CD4-positive, alpha-beta T cell (primary cell): ENCODE data around the gene KIF21A. TPM values are rescaled to one million over a fixed set of nuclear protein-coding genes. Genes with fewer than 3 reads are reported as not detected.

Experiments used
- ATAC-seq: fragments of 200-7000 bp; cut with Tn5 transposase; one replicate; pipeline ENCODE4 v1.10.0; 2022; ENCODE audit warnings: mild to moderate bottlenecking; ENCODE audit not compliant: poor library complexity
- CTCF ChIA-PET: fragments of 350-600 bp; sonication (Branson Sonifier 250); formaldehyde crosslinking; loops from one replicate; lab custom pipeline; 2021; ENCODE audit warnings: antibody characterized with exemption, inconsistent platforms; lab: Charles Lee
- POLR2A ChIA-PET: fragments of 350-600 bp; sonication (Branson Sonifier 250); formaldehyde crosslinking; loops from one replicate; lab custom pipeline; 2021; ENCODE audit warnings: antibody characterized with exemption, inconsistent platforms; lab: Charles Lee
- DNase-seq, 14 experiments: peaks; one replicate each; pipeline ENCODE4 v3.0.0-alpha.2; 2013 to 2020; ENCODE audit warnings: mixed read lengths in 2 of 14
- H3K27ac ChIP-seq, 2 donors: one replicate each; pipeline versions ENCODE4 v1.5.1 to v1.7.0; 2013; ENCODE audit warnings: low read length in 2 of 2, low read depth in 1 of 2, mild to moderate bottlenecking in 1 of 2
- H3K27me3 ChIP-seq, 2 experiments: 1 replicate in 1 of 2; 2 replicates in 1 of 2; pipeline versions ENCODE4 v1.6.1 to v1.7.0; 2013; ENCODE audit warnings: low read length in 2 of 2, control low read depth in 1 of 2, mild to moderate bottlenecking in 1 of 2, moderate library complexity in 1 of 2; ENCODE audit not compliant: insufficient read depth in 2 of 2, control insufficient read depth in 1 of 2
- H3K36me3 ChIP-seq: one replicate; pipeline ENCODE4 v1.6.1; 2013; ENCODE audit warnings: low read length, control low read depth; ENCODE audit not compliant: insufficient read depth
- H3K4me1 ChIP-seq: one replicate; pipeline ENCODE4 v1.6.1; 2013; ENCODE audit warnings: low read length, control low read depth; ENCODE audit not compliant: insufficient read depth
- H3K4me3 ChIP-seq: one replicate; pipeline ENCODE4 v1.5.1; 2013; ENCODE audit warnings: mild to moderate bottlenecking, low read length, moderate library complexity
- H3K9me3 ChIP-seq, 2 experiments: 1 replicate in 1 of 2; 2 replicates in 1 of 2; pipeline versions ENCODE4 v1.6.1 to v1.7.0; 2013; ENCODE audit warnings: low read length in 2 of 2, mild to moderate bottlenecking in 2 of 2, control low read depth in 1 of 2, moderate library complexity in 1 of 2; ENCODE audit not compliant: control insufficient read depth in 1 of 2, insufficient read depth in 1 of 2
- H3K27ac Mint-ChIP-seq: one replicate; pipeline ENCODE4 v1.8.0; 2020; ENCODE audit warnings: mixed read lengths
- H3K27me3 Mint-ChIP-seq: one replicate; pipeline ENCODE4 v1.8.0; 2021; ENCODE audit warnings: mixed read lengths
- H3K36me3 Mint-ChIP-seq: one replicate; pipeline ENCODE4 v1.8.0; 2021; ENCODE audit warnings: low read depth, mixed read lengths
- H3K4me1 Mint-ChIP-seq: one replicate; pipeline ENCODE4 v1.8.0; 2021; ENCODE audit warnings: low read depth, mixed read lengths
- H3K4me3 Mint-ChIP-seq: one replicate; pipeline ENCODE4 v1.8.0; 2020; ENCODE audit warnings: mild to moderate bottlenecking, mixed read lengths
- H3K9me3 Mint-ChIP-seq: one replicate; pipeline ENCODE4 v1.8.0; 2020; ENCODE audit warnings: mixed read lengths
- intact Hi-C, 2 experiments: fragments of 100-400 bp; cut with DNase I in 1 of 2; cut with micrococcal nuclease in 1 of 2; formaldehyde crosslinking; loops; one replicate each; pipeline versions ENCODE4 v1.15.1 to v1.9.0; 2023 to 2025; cut with DNase I, micrococcal nuclease
- total RNA-seq, 174 experiments: library from RNA in 2 of 174; stranded (reverse) in 2 of 174; gene quantifications; one replicate each; pipeline ENCODE4 v1.2.3 and lab custom pipeline; 2021 to 2026
- TF ChIP-seq, protein P1 (sequence below): fragments of 200-600 bp; IDR thresholded peaks from one replicate; pipeline ENCODE4 v1.8.0; 2022; ENCODE audit warnings: antibody characterized with exemption, mild to moderate bottlenecking

Gene KIF21A
- total RNA-seq, 2 experiments from 2014 or later, result 3.2 to 3.4 TPM

GRCh38 chr12:39459027-39459434 is 16.1 kb upstream of the KIF21A start:
- H3K27ac ChIP-seq, result no peak overlapping the region
- Mint-ChIP-seq H3K4me3 (no peak overlapping the region), H3K36me3 (no peaks in the 10 kb centered on the region), H3K27ac (no peak overlapping the region), H3K9me3 (no peaks in the 10 kb centered on the region), H3K27me3 (peaks cover 1% of the 10 kb centered on the region), H3K4me1 (no peaks in the 10 kb centered on the region)
- H3K4me1 ChIP-seq, result no peaks in the 10 kb centered on the region
- no peaks in the 10 kb centered on the region for H3K9me3 ChIP-seq
- no peaks in the 10 kb centered on the region for H3K36me3 ChIP-seq
- no peak overlapping the region for H3K4me3 ChIP-seq
- ChIA-PET POLR2A (no interaction called here), CTCF (no interaction called here)
- TF ChIP-seq, protein P1, sequence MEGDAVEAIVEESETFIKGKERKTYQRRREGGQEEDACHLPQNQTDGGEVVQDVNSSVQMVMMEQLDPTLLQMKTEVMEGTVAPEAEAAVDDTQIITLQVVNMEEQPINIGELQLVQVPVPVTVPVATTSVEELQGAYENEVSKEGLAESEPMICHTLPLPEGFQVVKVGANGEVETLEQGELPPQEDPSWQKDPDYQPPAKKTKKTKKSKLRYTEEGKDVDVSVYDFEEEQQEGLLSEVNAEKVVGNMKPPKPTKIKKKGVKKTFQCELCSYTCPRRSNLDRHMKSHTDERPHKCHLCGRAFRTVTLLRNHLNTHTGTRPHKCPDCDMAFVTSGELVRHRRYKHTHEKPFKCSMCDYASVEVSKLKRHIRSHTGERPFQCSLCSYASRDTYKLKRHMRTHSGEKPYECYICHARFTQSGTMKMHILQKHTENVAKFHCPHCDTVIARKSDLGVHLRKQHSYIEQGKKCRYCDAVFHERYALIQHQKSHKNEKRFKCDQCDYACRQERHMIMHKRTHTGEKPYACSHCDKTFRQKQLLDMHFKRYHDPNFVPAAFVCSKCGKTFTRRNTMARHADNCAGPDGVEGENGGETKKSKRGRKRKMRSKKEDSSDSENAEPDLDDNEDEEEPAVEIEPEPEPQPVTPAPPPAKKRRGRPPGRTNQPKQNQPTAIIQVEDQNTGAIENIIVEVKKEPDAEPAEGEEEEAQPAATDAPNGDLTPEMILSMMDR, result no peak
- intact Hi-C loops, result no loop called here
- no peak for DNase-seq
- ATAC-seq, result no peak
- H3K27me3 ChIP-seq, result no peaks in the 10 kb centered on the region

DNA sequence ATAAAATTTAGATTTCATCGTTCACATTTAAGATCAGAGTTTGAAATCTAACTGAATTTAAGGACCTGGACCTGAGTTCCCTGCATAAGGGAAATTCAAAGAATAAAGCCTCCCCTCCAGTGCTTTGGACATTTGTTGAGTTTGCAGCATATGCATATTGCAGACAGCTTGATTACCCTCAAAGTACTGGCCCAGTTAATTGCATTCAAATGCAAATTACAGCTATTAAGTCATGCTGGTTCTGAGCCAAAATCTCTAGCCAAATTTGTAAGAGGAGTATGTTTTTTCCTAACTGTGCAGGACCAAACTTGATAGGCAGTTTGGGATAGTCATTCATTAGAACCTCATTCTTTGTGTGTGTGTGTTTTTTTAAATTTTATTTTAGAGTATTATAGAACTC is 9.1 kb upstream of the KIF21A start:
- Mint-ChIP-seq H3K4me3 (no peak overlapping the region), H3K36me3 (no peaks in the 10 kb centered on the region), H3K27me3 (peaks cover 4% of the 10 kb centered on the region), H3K4me1 (no peaks in the 10 kb centered on the region), H3K27ac (no peak overlapping the region), H3K9me3 (no peaks in the 10 kb centered on the region)
- Histone ChIP-seq H3K9me3 (no peaks in the 10 kb centered on the region), H3K27ac (no peak overlapping the region), H3K27me3 (no peaks in the 10 kb centered on the region), H3K4me3 (no peak overlapping the region), H3K36me3 (no peaks in the 10 kb centered on the region), H3K4me1 (no peaks in the 10 kb centered on the region)
- ATAC-seq (no peak), DNase-seq (no peak)
- intact Hi-C loops, result no loop called here
- TF ChIP-seq, protein P1, result no peak
- ChIA-PET CTCF (interaction anchor here (1.8 kb wide), 1 partner anchor 8 kb away, joined by 4 read pairs; no protein-coding TSS in a partner anchor), POLR2A (no interaction called here)

DNA sequence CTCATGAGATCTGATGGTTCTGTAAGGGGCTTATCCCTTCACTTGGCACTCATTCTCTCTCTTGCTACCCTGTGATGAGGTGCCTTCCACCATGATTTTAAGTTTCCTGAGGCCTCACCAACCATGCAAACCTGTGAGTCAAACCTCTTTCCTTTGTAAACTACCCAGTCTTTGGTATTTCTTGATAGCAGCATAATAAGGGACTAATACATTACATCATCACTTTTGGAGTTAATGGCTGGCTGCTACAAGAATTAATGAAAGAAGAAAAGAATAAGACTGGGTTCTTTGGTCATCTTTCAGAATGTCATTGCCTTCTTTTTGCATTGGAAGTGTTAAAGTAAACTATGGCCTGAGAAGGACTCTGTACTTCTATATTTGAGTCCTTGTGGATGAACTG is 5.1 kb upstream of the KIF21A start:
- Histone ChIP-seq H3K36me3 (no peaks in the 10 kb centered on the region), H3K4me1 (peaks cover 5% of the 10 kb centered on the region), H3K9me3 (no peaks in the 10 kb centered on the region), H3K4me3 (no peak overlapping the region), H3K27ac (no peak overlapping the region), H3K27me3 (no peaks in the 10 kb centered on the region)
- DNase-seq, result no peak
- no peaks in the 10 kb centered on the region for H3K9me3 Mint-ChIP-seq
- no peaks in the 10 kb centered on the region for H3K36me3 Mint-ChIP-seq
- H3K4me3 Mint-ChIP-seq, result no peak overlapping the region
- ATAC-seq, result no peak
- ChIA-PET CTCF (no interaction called here), POLR2A (no interaction called here)
- H3K4me1 Mint-ChIP-seq, result peaks cover 8% of the 10 kb centered on the region
- intact Hi-C loops, result loop anchor here (10.0 kb wide), 3 partner anchors 167 to 697 kb away; partner anchors contain the start of gene ABCD2 (in 1 of the 2)
- H3K27ac Mint-ChIP-seq, result no peak overlapping the region
- TF ChIP-seq, protein P1, result no peak
- peaks cover 4% of the 10 kb centered on the region for H3K27me3 Mint-ChIP-seq
